Hematopoietic multipotent progenitor cell treated with erythropoietin and hydrocortisone succinate and interleukin-3 and kit ligand, for 15 days (in vitro differentiated cells): ENCODE data around the gene C20orf96.
"Not testable (repeated sequence)": the region's sequence is repeated elsewhere in the genome, so short reads cannot be mapped to it uniquely, and the experiment has no call there.

Experiments
- DNase-seq: peaks from one replicate; pipeline ENCODE4 v3.0.0-alpha.2; 2015; ENCODE audit warnings: low spot score

C20orf96 gene

GRCh38 chr20:290084-290831, at the start of gene C20orf96:
Gene C20orf96 (minus strand): TSS chr20:290750. CDS start chr20:290610, 140 bp downstream.
- DNase-seq: peak; percentile 84

- DNase-seq: not testable (repeated sequence)
Observed at GRCh38 chr20:336040-336439, 45.5 kb upstream of the C20orf96 start.

GRCh38 chr20:334578-334977, 44.0 kb upstream of the C20orf96 start:
- no peak for DNase-seq

GRCh38 chr20:330233-331149, 39.9 kb upstream of the C20orf96 start:
- DNase-seq: peak; percentile 73

GRCh38 chr20:329851-330232, 39.3 kb upstream of the C20orf96 start:
- no peak for DNase-seq

- DNase-seq: no peak
Observed at GRCh38 chr20:328975-329695, 38.6 kb upstream of the C20orf96 start.

- no peak for DNase-seq
Observed at GRCh38 chr20:328027-328974, 37.8 kb upstream of the C20orf96 start.

GRCh38 chr20:327186-328026, 36.9 kb upstream of the C20orf96 start:
- DNase-seq: peak; percentile 18

GRCh38 chr20:326645-327185, 36.2 kb upstream of the C20orf96 start:
- DNase-seq: no peak

GRCh38 chr20:325889-326644, 35.5 kb upstream of the C20orf96 start:
- DNase-seq: no peak

GRCh38 chr20:325045-325888, 34.7 kb upstream of the C20orf96 start, which contains the start of gene SOX12:
Gene SOX12 (plus strand): TSS chr20:325552. CDS start chr20:325925, 373 bp downstream.
- peak; percentile 94 for DNase-seq

GRCh38 chr20:324177-325044, 33.9 kb upstream of the C20orf96 start:
- peak; percentile 89 for DNase-seq

GRCh38 chr20:316316-317068, 25.9 kb upstream of the C20orf96 start:
- DNase-seq: no peak

GRCh38 chr20:313948-314347, 23.4 kb upstream of the C20orf96 start:
- no peak for DNase-seq

- DNase-seq: no peak
Observed at GRCh38 chr20:313402-313801, 22.9 kb upstream of the C20orf96 start.

GRCh38 chr20:312866-313265, 22.3 kb upstream of the C20orf96 start:
- DNase-seq: no peak
